CD1c-positive myeloid dendritic cell (primary cell): ENCODE results near the gene SCCPDH.

ENCODE experiments used
- DNase-seq: peaks from one replicate; pipeline ENCODE4 v3.0.0-alpha.2; 2016; ENCODE audit errors: extremely low spot score

The SCCPDH gene

GRCh38 chr1:246750752-246751151 lies 26.5 kb downstream of the SCCPDH start:
- no peak for DNase-seq

GRCh38 chr1:246753670-246754535 lies 29.7 kb downstream of the SCCPDH start:
- DNase-seq: peak; percentile 59

GRCh38 chr1:246755419-246755818 lies 31.2 kb downstream of the SCCPDH start:
- DNase-seq: no peak

- no peak for DNase-seq
These were observed 36.5 kb downstream of the SCCPDH start for GRCh38 chr1:246760422-246761347.

GRCh38 chr1:246761396-246761795 lies 37.2 kb downstream of the SCCPDH start:
- no peak for DNase-seq

- no peak for DNase-seq
These were observed 41.3 kb downstream of the SCCPDH start for GRCh38 chr1:246765521-246765920.

- no peak for DNase-seq
These were observed 44.3 kb downstream of the SCCPDH start for GRCh38 chr1:246768403-246769020.

GRCh38 chr1:246769306-246769705 lies 45.1 kb downstream of the SCCPDH start:
- no peak for DNase-seq

GRCh38 chr1:246771366-246771765 lies 47.2 kb downstream of the SCCPDH start:
- DNase-seq: no peak

GRCh38 chr1:246772686-246773085 lies 48.5 kb downstream of the SCCPDH start:
- no peak for DNase-seq

GRCh38 chr1:246773213-246773641 lies 49.0 kb downstream of the SCCPDH start:
- DNase-seq: no peak

- no peak for DNase-seq
These were observed 51.5 kb downstream of the SCCPDH start for GRCh38 chr1:246775531-246776385.

GRCh38 chr1:246776923-246777322 lies 52.7 kb downstream of the SCCPDH start:
- DNase-seq: no peak

- no peak for DNase-seq
These were observed 54.5 kb downstream of the SCCPDH start for GRCh38 chr1:246778663-246779062.

GRCh38 chr1:246779561-246780175 lies 55.5 kb downstream of the SCCPDH start:
- DNase-seq: no peak

- no peak for DNase-seq
These were observed 56.1 kb downstream of the SCCPDH start for GRCh38 chr1:246780264-246780663.

GRCh38 chr1:246781212-246781611 lies 57.0 kb downstream of the SCCPDH start:
- DNase-seq: no peak

- DNase-seq: peak; percentile 38
These were observed 58.1 kb downstream of the SCCPDH start for GRCh38 chr1:246782120-246782900.

GRCh38 chr1:246784621-246785493 lies 60.6 kb downstream of the SCCPDH start:
- no peak for DNase-seq
